GM23338 (cell line): ENCODE measurements around the gene ATXN7L2. TPM values are rescaled to one million over a fixed set of nuclear protein-coding genes. Genes with fewer than 3 reads are reported as not detected.

Source experiments
- ATAC-seq: fragments of 200-7000 bp; cut with Tn5 transposase; 3 replicates; pipeline ENCODE4 v1.9.1; 2020
- DNase-seq: peaks from one replicate; pipeline ENCODE4 v3.0.0-alpha.2; 2015; ENCODE audit warnings: low spot score
- H2AFZ ChIP-seq: fragments of 200-600 bp; sonication (generic); 2 replicates; pipeline ENCODE4 v1.8.0; 2016; ENCODE audit warnings: antibody characterized with exemption, mild to moderate bottlenecking, moderate library complexity
- H3F3A ChIP-seq: fragments of 200-600 bp; sonication (generic); replicated peaks from 2 replicates; pipeline ENCODE4 v1.8.0; 2017; ENCODE audit warnings: antibody characterized with exemption, mixed run types, low read depth
- H3K27ac ChIP-seq: fragments of 200-600 bp; sonication (generic); 2 replicates; pipeline ENCODE4 v1.6.1; 2016; ENCODE audit warnings: low read depth
- H3K27me3 ChIP-seq: fragments of 200-600 bp; sonication (generic); 2 replicates; pipeline ENCODE4 v1.8.0; 2016; ENCODE audit warnings: mild to moderate bottlenecking, mixed run types, moderate library complexity; ENCODE audit not compliant: insufficient read depth
- H3K36me3 ChIP-seq: fragments of 200-600 bp; sonication (generic); 2 replicates; pipeline ENCODE4 v1.8.0; 2016; ENCODE audit warnings: mild to moderate bottlenecking; ENCODE audit not compliant: insufficient read depth
- H3K4me1 ChIP-seq: fragments of 200-600 bp; sonication (generic); 2 replicates; pipeline ENCODE4 v1.8.0; 2016; ENCODE audit warnings: mild to moderate bottlenecking, moderate library complexity; ENCODE audit not compliant: insufficient read depth
- H3K4me2 ChIP-seq: fragments of 200-600 bp; sonication (generic); 2 replicates; pipeline ENCODE4 v1.7.1; 2017; ENCODE audit warnings: mixed run types
- H3K4me3 ChIP-seq: fragments of 200-600 bp; sonication (generic); 2 replicates; pipeline ENCODE4 v1.6.1; 2016; ENCODE audit warnings: mixed run types
- H3K79me2 ChIP-seq: fragments of 200-600 bp; sonication (generic); replicated peaks from 2 replicates; pipeline ENCODE4 v1.8.0; 2017; ENCODE audit warnings: mild to moderate bottlenecking; ENCODE audit not compliant: insufficient read depth
- H3K9me2 ChIP-seq: fragments of 200-600 bp; sonication (generic); 2 replicates; pipeline ENCODE4 v1.8.0; 2017; ENCODE audit not compliant: insufficient read depth
- H4K20me1 ChIP-seq: fragments of 200-600 bp; sonication (generic); replicated peaks from 2 replicates; pipeline ENCODE4 v1.8.0; 2017; ENCODE audit warnings: mild to moderate bottlenecking; ENCODE audit not compliant: insufficient read depth
- H3K27ac Mint-ChIP-seq: 2 replicates; pipeline ENCODE4 v1.8.0; 2020; ENCODE audit warnings: inconsistent platforms, mild to moderate bottlenecking, moderate library complexity, mixed read lengths
- H3K27me3 Mint-ChIP-seq: 3 replicates; pipeline ENCODE4 v1.8.0; 2022; ENCODE audit warnings: low read depth, mild to moderate bottlenecking, moderate library complexity, mixed read lengths, inconsistent platforms; ENCODE audit not compliant: insufficient read depth, poor library complexity
- H3K36me3 Mint-ChIP-seq: 3 replicates; pipeline ENCODE4 v1.8.0; 2021; ENCODE audit warnings: low read depth, mild to moderate bottlenecking, inconsistent platforms, moderate library complexity, mixed read lengths
- H3K4me1 Mint-ChIP-seq: 3 replicates; pipeline ENCODE4 v1.8.0; 2020; ENCODE audit warnings: mild to moderate bottlenecking, inconsistent platforms, mixed read lengths
- H3K4me3 Mint-ChIP-seq: 3 replicates; pipeline ENCODE4 v1.8.0; 2021; ENCODE audit warnings: moderate library complexity, mild to moderate bottlenecking, inconsistent platforms, mixed read lengths
- H3K9me3 Mint-ChIP-seq: 3 replicates; pipeline ENCODE4 v1.8.0; 2020; ENCODE audit warnings: moderate library complexity, mild to moderate bottlenecking, inconsistent platforms, mixed read lengths
- CREB1 ChIP-seq: fragments of 250-450 bp; sonication (Bioruptor Pico); IDR thresholded peaks from 2 replicates; pipeline ENCODE4 v1.5.0; 2020; ENCODE audit warnings: low read depth, mild to moderate bottlenecking, moderate library complexity
- CTCF ChIP-seq, 2 experiments: fragments of 200-600 bp in 1 of 2; sonication (generic) in 1 of 2; conservative IDR thresholded peaks; 2 replicates each; pipeline versions ENCODE4 v1.5.1 to v1.6.1; 2016 to 2017; ENCODE audit warnings: antibody characterized with exemption in 2 of 2, low read depth in 2 of 2, mild to moderate bottlenecking in 2 of 2, moderate library complexity in 1 of 2
- EZH2 ChIP-seq: fragments of 200-600 bp; sonication (generic); IDR thresholded peaks from one replicate; pipeline ENCODE4 v1.8.0; 2017; ENCODE audit warnings: antibody characterized with exemption, mild to moderate bottlenecking, low read depth; ENCODE audit not compliant: unreplicated experiment
- EZH2phosphoT487 ChIP-seq: fragments of 200-600 bp; sonication (generic); IDR thresholded peaks from one replicate; pipeline ENCODE4 v1.8.1; 2018; ENCODE audit warnings: antibody characterized with exemption; ENCODE audit not compliant: unreplicated experiment
- NANOG ChIP-seq: IDR thresholded peaks from 2 replicates; pipeline ENCODE4 v1.6.1; 2016; ENCODE audit warnings: antibody characterized with exemption, borderline replicate concordance
- REST ChIP-seq: IDR thresholded peaks from one replicate; pipeline ENCODE4 v1.6.1; 2018; ENCODE audit warnings: antibody characterized with exemption; ENCODE audit not compliant: unreplicated experiment
- STAT1 ChIP-seq: IDR thresholded peaks from one replicate; pipeline ENCODE4 v1.6.1; 2016; ENCODE audit warnings: antibody characterized with exemption; ENCODE audit not compliant: unreplicated experiment
- ZNF114 ChIP-seq: fragments of 250-450 bp; sonication (Bioruptor Pico); IDR thresholded peaks from 2 replicates; pipeline ENCODE4 v1.5.0; 2020; ENCODE audit warnings: mild to moderate bottlenecking, moderate library complexity
- ZNF331 ChIP-seq: fragments of 250-450 bp; sonication (Bioruptor Pico); IDR thresholded peaks from 2 replicates; pipeline ENCODE4 v1.5.0; 2020; ENCODE audit warnings: low read depth, mild to moderate bottlenecking, moderate library complexity
- ZNF462 ChIP-seq: fragments of 250-450 bp; sonication (Bioruptor Pico); IDR thresholded peaks from 2 replicates; pipeline ENCODE4 v1.5.0; 2020; ENCODE audit warnings: mild to moderate bottlenecking, moderate library complexity
- polyA plus RNA-seq: library from polyadenylated mRNA; unstranded; fragments of >200 nt; fragmentation: Nextera tagmentation; extraction: Ambion mirVana; gene quantifications from 2 replicates; pipeline ENCODE4 v1.2.1, GENCODE V29; 2016
- total RNA-seq: library from RNA; depleted of rRNA; stranded (reverse); fragments of >200 nt; shearing (Covaris generic); gene quantifications from 2 replicates; pipeline ENCODE4 v1.2.3, GENCODE V29; 2014

The ATXN7L2 gene
- total and polyA plus RNA-seq, 2 experiments from 2014 or later = 8.0 to 9.9 TPM

- TF ChIP-seq ZNF462 (CRISPR knock-in tag) (no peak), CREB1 (CRISPR knock-in tag) (no peak), NANOG (no peak), EZH2 (no peak), EZH2phosphoT487 (no peak), STAT1 (no peak), CTCF (conservative IDR thresholded peaks at IDR 0.05; ENCODE audit: low read depth in 2 of 2) (no peak)
These were observed 33.2 kb downstream of the ATXN7L2 start (continued) for GRCh38 chr1:109516872-109517271.

- H3K27ac Mint-ChIP-seq = no peak overlapping the region
- Histone ChIP-seq H3K4me2 (no peak overlapping the region), H3K4me1 (no peaks in the 10 kb centered on the region), H3K36me3 (no peaks in the 10 kb centered on the region), H3K27me3 (no peaks in the 10 kb centered on the region), H3K27ac (no peak overlapping the region), H3K79me2 (no peaks in the 10 kb centered on the region), H4K20me1 (no peaks in the 10 kb centered on the region), H3K9me2 (no peaks in the 10 kb centered on the region), H3K4me3 (no peak overlapping the region), H2AFZ (no peak overlapping the region), H3F3A (no peaks in the 10 kb centered on the region)
- TF ChIP-seq ZNF331 (CRISPR knock-in tag) (no peak), ZNF114 (CRISPR knock-in tag) (no peak), STAT1 (no peak), CREB1 (CRISPR knock-in tag) (no peak), EZH2phosphoT487 (no peak), REST (no peak)
- peaks cover 6% of the 10 kb centered on the region; the same call in 1 of the 3 replicates for H3K4me1 Mint-ChIP-seq
- no peak for ATAC-seq
- H3K27me3 Mint-ChIP-seq = peaks cover 2% of the 10 kb centered on the region
- no peak for DNase-seq
- no peaks in the 10 kb centered on the region for H3K36me3 Mint-ChIP-seq
- no peaks in the 10 kb centered on the region for H3K9me3 Mint-ChIP-seq
- H3K4me3 Mint-ChIP-seq = no peak overlapping the region
These were observed 33.6 kb downstream of the ATXN7L2 start for GRCh38 chr1:109517337-109517736.
